Neuronal stem cell (in vitro differentiated cells): ENCODE results near the gene MERTK.
"Not testable (repeated sequence)": the region's sequence is repeated elsewhere in the genome, so short reads cannot be mapped to it uniquely, and the experiment has no call there.

Source experiments
- DNase-seq: peaks from one replicate; pipeline ENCODE4 v3.0.0-alpha.2; 2013; ENCODE audit warnings: low spot score
- H2AFZ ChIP-seq: one replicate; pipeline ENCODE4 v1.6.1; 2013; ENCODE audit warnings: mild to moderate bottlenecking, low read length, inconsistent platforms
- H2AK5ac ChIP-seq: 2 replicates; pipeline ENCODE4 v1.6.1; 2013; ENCODE audit warnings: low read depth, mild to moderate bottlenecking, inconsistent platforms, low read length, moderate library complexity, mixed read lengths
- H2BK120ac ChIP-seq: 2 replicates; pipeline ENCODE4 v1.6.1; 2013; ENCODE audit warnings: low read depth, mild to moderate bottlenecking, inconsistent platforms, low read length, moderate library complexity, mixed read lengths
- H2BK12ac ChIP-seq: one replicate; pipeline ENCODE4 v1.6.1; 2013; ENCODE audit warnings: low read length, inconsistent platforms
- H2BK15ac ChIP-seq: 2 replicates; pipeline ENCODE4 v1.6.1; 2013; ENCODE audit warnings: mild to moderate bottlenecking, low read length, inconsistent platforms, mixed read lengths
- H2BK5ac ChIP-seq: one replicate; pipeline ENCODE4 v1.6.1; 2013; ENCODE audit warnings: inconsistent platforms, mild to moderate bottlenecking, low read length, moderate library complexity
- H3K14ac ChIP-seq: one replicate; pipeline ENCODE4 v1.6.1; 2013; ENCODE audit warnings: low read length, inconsistent platforms
- H3K18ac ChIP-seq: 2 replicates; pipeline ENCODE4 v1.6.1; 2013; ENCODE audit warnings: low read length, inconsistent platforms
- H3K23ac ChIP-seq: 2 replicates; pipeline ENCODE4 v1.6.1; 2013; ENCODE audit warnings: low read depth, mild to moderate bottlenecking, mixed read lengths, low read length, inconsistent platforms; ENCODE audit not compliant: poor library complexity
- H3K27ac ChIP-seq: replicated peaks from 3 replicates; pipeline ENCODE4 v1.5.1; 2013; ENCODE audit warnings: low read length, inconsistent platforms
- H3K27me3 ChIP-seq, 3 experiments: 2 replicates each; pipeline ENCODE4 v1.6.1; 2013; ENCODE audit warnings: low read length in 3 of 3, mild to moderate bottlenecking in 2 of 3, inconsistent platforms in 1 of 3, low read depth in 1 of 3, mixed read lengths in 1 of 3, moderate library complexity in 1 of 3; ENCODE audit not compliant: control insufficient read depth in 3 of 3, insufficient read depth in 3 of 3
- H3K36me3 ChIP-seq, 2 donors: replicated peaks in 1 of 2; 2 replicates each; pipeline ENCODE4 v1.6.1; 2013; ENCODE audit warnings: low read length in 2 of 2; ENCODE audit not compliant: control insufficient read depth in 2 of 2, insufficient read depth in 2 of 2
- H3K4ac ChIP-seq: 2 replicates; pipeline ENCODE4 v1.6.1; 2013; ENCODE audit warnings: inconsistent platforms, mild to moderate bottlenecking, low read length, moderate library complexity
- H3K4me1 ChIP-seq, 2 donors: 1 replicate in 1 of 2; 2 replicates in 1 of 2; pipeline ENCODE4 v1.6.1; 2013; ENCODE audit warnings: low read length in 2 of 2, low read depth in 1 of 2; ENCODE audit not compliant: control insufficient read depth in 2 of 2, insufficient read depth in 1 of 2
- H3K4me2 ChIP-seq: one replicate; pipeline ENCODE4 v1.6.1; 2013; ENCODE audit warnings: mild to moderate bottlenecking, low read length, inconsistent platforms; ENCODE audit not compliant: insufficient read depth, poor library complexity, severe bottlenecking
- H3K4me3 ChIP-seq, 2 donors: 2 replicates each; pipeline ENCODE4 v1.5.1; 2013; ENCODE audit warnings: low read length in 2 of 2, mild to moderate bottlenecking in 2 of 2, inconsistent platforms in 1 of 2, moderate library complexity in 1 of 2
- H3K79me1 ChIP-seq: one replicate; pipeline ENCODE4 v1.6.1; 2013; ENCODE audit warnings: low read depth, mild to moderate bottlenecking, inconsistent platforms, low read length, moderate library complexity
- H3K9ac ChIP-seq: one replicate; pipeline ENCODE4 v1.6.1; 2013; ENCODE audit warnings: mild to moderate bottlenecking, low read depth, low read length, inconsistent platforms; ENCODE audit not compliant: poor library complexity
- H3K9me3 ChIP-seq, 2 donors: replicated peaks in 1 of 2; 2 replicates each; pipeline versions ENCODE3 to v1.6.1; 2013; ENCODE audit warnings: low read length in 2 of 2, mild to moderate bottlenecking in 2 of 2, inconsistent platforms in 1 of 2, low read depth in 1 of 2, mixed read lengths in 1 of 2, moderate library complexity in 1 of 2; ENCODE audit not compliant: control insufficient read depth in 2 of 2, insufficient read depth in 1 of 2
- H4K8ac ChIP-seq: one replicate; pipeline ENCODE4 v1.6.1; 2013; ENCODE audit warnings: low read depth, mild to moderate bottlenecking, inconsistent platforms, low read length, moderate library complexity
- H4K91ac ChIP-seq: one replicate; pipeline ENCODE4 v1.6.1; 2013; ENCODE audit warnings: low read length, low read depth, mild to moderate bottlenecking, inconsistent platforms; ENCODE audit not compliant: poor library complexity
- WGBS, 2 donors: extraction: QIAGEN DNeasy Blood & Tissue Kit; methylation state at CpG; one replicate each; pipeline ENCODE4 v1.1.7; 2013; ENCODE audit warnings: missing lambda C conversion rate in 2 of 2, mixed read lengths in 1 of 2; ENCODE audit not compliant: insufficient read length in 2 of 2, insufficient replicate concordance in 1 of 2; ENCODE audit errors: extremely low coverage in 2 of 2; 5-methylcytosine and 5-hydroxymethylcytosine counted together

Gene MERTK

DNA sequence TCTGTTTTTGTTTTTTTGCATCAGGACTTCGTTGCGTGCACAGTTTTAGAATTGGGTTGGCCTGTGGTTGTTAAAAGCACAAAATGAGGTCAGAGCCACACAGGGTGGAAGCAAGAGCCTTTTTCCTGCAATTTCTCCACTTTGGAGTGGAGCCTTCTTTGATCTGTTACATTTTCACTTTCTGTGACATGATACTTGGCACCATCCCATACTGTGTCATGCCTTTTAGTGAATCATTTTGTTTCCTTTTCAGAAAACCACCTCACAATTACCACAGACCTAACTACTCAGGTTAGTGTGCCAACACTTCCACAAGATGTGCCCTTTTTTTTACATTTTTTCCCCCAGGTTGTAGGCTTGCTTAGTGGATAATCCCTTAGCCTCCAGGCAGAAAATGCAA, 32.5 kb downstream of the MERTK start:
- H2BK120ac ChIP-seq: no peak overlapping the region
- H2BK12ac ChIP-seq: no peak overlapping the region
- no peak overlapping the region for H2BK5ac ChIP-seq
- H3K14ac ChIP-seq: no peak overlapping the region
- peaks cover 0 to 18% of the 10 kb centered on the region in 2 donors for H3K36me3 ChIP-seq
- no CpG with 5 or more reads among the region's 2 CpGs for WGBS, 2 donors
- H2AK5ac ChIP-seq: no peak overlapping the region
- H3K4ac ChIP-seq: no peak overlapping the region
- no peak overlapping the region for H3K9ac ChIP-seq
- H4K91ac ChIP-seq: no peak overlapping the region
- no peak overlapping the region for H4K8ac ChIP-seq
- no peak overlapping the region for H3K23ac ChIP-seq
- H3K18ac ChIP-seq: no peak overlapping the region
- no peaks in the 10 kb centered on the region for H3K27me3 ChIP-seq
- H3K4me3 ChIP-seq: no peak overlapping the region
- no peaks in the 10 kb centered on the region for H3K9me3 ChIP-seq
- H3K27ac ChIP-seq: no peak overlapping the region
- no peak for DNase-seq
- no peaks in the 10 kb centered on the region for H3K4me1 ChIP-seq
- H3K79me1 ChIP-seq: no peaks in the 10 kb centered on the region
- no peak overlapping the region for H2AFZ ChIP-seq
- H3K4me2 ChIP-seq: no peak overlapping the region
- no peak overlapping the region for H2BK15ac ChIP-seq

DNA sequence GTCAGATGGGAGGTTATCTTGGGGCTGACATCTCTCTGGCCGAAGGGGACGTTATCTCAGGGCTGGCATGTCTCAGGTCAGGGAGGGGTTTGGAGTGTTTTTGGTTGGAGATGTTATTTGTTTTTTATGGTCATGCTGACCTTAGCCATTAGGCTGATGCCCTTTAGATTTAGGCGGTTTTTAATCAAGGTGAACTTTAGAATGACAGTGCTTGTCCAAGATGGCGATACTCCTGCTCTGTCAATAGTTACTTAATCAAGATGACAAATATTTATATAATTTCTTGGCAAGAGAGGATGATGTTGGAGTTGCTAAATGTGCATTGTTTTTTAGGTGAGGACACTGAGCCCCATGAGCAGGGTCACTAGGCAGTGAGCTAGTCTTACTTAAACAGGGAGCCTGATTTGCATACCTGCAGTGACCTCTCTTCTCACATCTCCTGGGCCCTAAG, 34.5 kb downstream of the MERTK start:
- no peak overlapping the region for H2BK120ac ChIP-seq
- H4K8ac ChIP-seq: no peak overlapping the region
- no peak overlapping the region for H3K9ac ChIP-seq
- no peak overlapping the region for H2BK5ac ChIP-seq
- no peak overlapping the region for H3K4me2 ChIP-seq
- WGBS, 2 donors: no CpG with 5 or more reads among the region's 4 CpGs
- H3K4ac ChIP-seq: no peak overlapping the region
- H3K9me3 ChIP-seq: no peaks in the 10 kb centered on the region
- H2AK5ac ChIP-seq: no peak overlapping the region
- no peak overlapping the region for H3K23ac ChIP-seq
- no peak overlapping the region for H2BK15ac ChIP-seq
- no peaks in the 10 kb centered on the region for H3K27me3 ChIP-seq
- H3K36me3 ChIP-seq: peaks cover 0 to 18% of the 10 kb centered on the region in 2 donors
- no peak overlapping the region for H3K18ac ChIP-seq
- no peak overlapping the region for H3K4me3 ChIP-seq
- no peak overlapping the region for H3K27ac ChIP-seq
- H2AFZ ChIP-seq: no peak overlapping the region
- no peak overlapping the region for H4K91ac ChIP-seq
- no peak overlapping the region for H2BK12ac ChIP-seq
- no peaks in the 10 kb centered on the region for H3K79me1 ChIP-seq
- no peak overlapping the region for H3K14ac ChIP-seq
- no peaks in the 10 kb centered on the region for H3K4me1 ChIP-seq
- no peak for DNase-seq

DNA sequence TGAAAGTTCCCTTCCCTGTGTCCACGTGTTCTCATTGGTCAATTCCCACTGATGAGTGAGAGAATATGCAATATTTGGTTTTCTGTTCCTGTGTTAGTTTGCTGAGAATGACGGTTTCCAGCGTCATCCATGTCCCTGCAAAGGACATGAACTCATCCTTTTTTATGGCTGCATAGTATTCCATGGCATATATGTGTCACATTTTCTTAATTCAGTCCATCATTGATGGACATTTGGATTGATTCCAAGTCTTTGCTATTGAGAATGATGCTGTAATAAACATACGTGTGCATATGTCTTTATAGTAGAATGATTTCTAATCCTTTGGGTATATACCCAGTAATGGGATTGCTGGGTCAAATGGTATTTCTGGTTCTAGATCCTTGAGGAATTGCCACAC, 35.5 kb downstream of the MERTK start:
- H2BK120ac ChIP-seq, DNase-seq, H3K9ac ChIP-seq, H3K27ac ChIP-seq, H3K23ac ChIP-seq, H3K27me3 ChIP-seq, H3K4me2 ChIP-seq, H4K8ac ChIP-seq, H3K4me1 ChIP-seq, H4K91ac ChIP-seq, H3K14ac ChIP-seq, H3K79me1 ChIP-seq, H2AFZ ChIP-seq, H2BK15ac ChIP-seq, H3K18ac ChIP-seq, H3K4me3 ChIP-seq, H2BK5ac ChIP-seq, H3K9me3 ChIP-seq, H3K4ac ChIP-seq, H2BK12ac ChIP-seq, H2AK5ac ChIP-seq: not testable (repeated sequence)
- no CpG with 5 or more reads among the region's 4 CpGs for WGBS, 2 donors
- H3K36me3 ChIP-seq: peaks cover 0 to 18% of the 10 kb centered on the region in 2 donors

DNA sequence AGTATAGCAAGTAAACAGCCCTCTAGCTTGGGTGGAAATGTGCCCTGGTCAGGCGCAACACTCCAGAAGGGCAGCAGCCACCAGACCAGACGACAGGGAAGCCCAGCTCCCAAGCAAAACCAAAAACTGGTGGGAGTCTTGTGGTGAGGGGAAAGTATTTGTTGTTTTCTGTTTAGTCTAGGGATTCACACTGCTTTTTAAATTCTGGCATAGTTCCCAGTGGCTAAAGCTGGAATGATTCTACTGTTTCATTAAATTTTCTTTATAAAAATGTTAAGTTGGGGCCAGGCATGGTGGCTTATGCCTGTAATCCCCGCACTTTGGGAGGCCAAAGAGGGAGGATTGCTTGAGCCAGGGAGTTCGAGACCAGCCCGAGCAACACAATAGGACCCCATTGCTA, 38.5 kb downstream of the MERTK start:
- H3K27ac ChIP-seq: no peak overlapping the region
- no peak overlapping the region for H3K14ac ChIP-seq
- no peak overlapping the region for H3K18ac ChIP-seq
- no peak overlapping the region for H2BK12ac ChIP-seq
- no peak overlapping the region for H2BK5ac ChIP-seq
- DNase-seq: no peak
- H3K9me3 ChIP-seq: no peaks in the 10 kb centered on the region
- H4K8ac ChIP-seq: no peak overlapping the region
- no peak overlapping the region for H3K9ac ChIP-seq
- H3K79me1 ChIP-seq: no peaks in the 10 kb centered on the region
- no peaks in the 10 kb centered on the region for H3K36me3 ChIP-seq
- H2BK15ac ChIP-seq: no peak overlapping the region
- H2AK5ac ChIP-seq: no peak overlapping the region
- no CpG with 5 or more reads among the region's 5 CpGs for WGBS, 2 donors
- H3K27me3 ChIP-seq: no peaks in the 10 kb centered on the region
- H3K23ac ChIP-seq: no peak overlapping the region
- no peak overlapping the region for H2AFZ ChIP-seq
- peaks cover 0 to 2% of the 10 kb centered on the region in 2 donors for H3K4me1 ChIP-seq
- no peak overlapping the region for H3K4ac ChIP-seq
- H3K4me3 ChIP-seq: no peak overlapping the region
- H2BK120ac ChIP-seq: no peak overlapping the region
- H3K4me2 ChIP-seq: no peak overlapping the region
- H4K91ac ChIP-seq: no peak overlapping the region
